Left lung (tissue), 10 donors: ENCODE measurements around the gene TCERG1L. TPM values are rescaled to one million over a fixed set of nuclear protein-coding genes. Genes with fewer than 3 reads are reported as not detected.

Source experiments
- ATAC-seq: fragments of 200-7000 bp; cut with Tn5 transposase; one replicate; pipeline ENCODE4 v1.9.1; 2020; ENCODE audit warnings: moderate library complexity
- DNase-seq, 4 donors: peaks; one replicate each; pipeline ENCODE4 v3.0.0-alpha.2; 2013 to 2020
- H3K27ac ChIP-seq, 2 donors: fragments of 200-600 bp; sonication (generic) in 1 of 2; one replicate each; pipeline versions ENCODE4 v1.5.0 to v1.8.0; 2020 to 2021
- H3K27me3 ChIP-seq, 2 donors: fragments of 200-600 bp; sonication (generic) in 1 of 2; one replicate each; pipeline versions ENCODE4 v1.5.0 to v1.8.0; 2020 to 2021
- H3K36me3 ChIP-seq, 2 donors: fragments of 200-600 bp; sonication (generic) in 1 of 2; one replicate each; pipeline versions ENCODE4 v1.5.0 to v1.8.0; 2020 to 2021
- H3K4me1 ChIP-seq, 2 donors: fragments of 200-600 bp; one replicate each; pipeline ENCODE4 v1.8.0; 2021
- H3K4me3 ChIP-seq, 2 donors: fragments of 200-600 bp; sonication (generic) in 1 of 2; one replicate each; pipeline versions ENCODE4 v1.5.0 to v1.8.0; 2020 to 2021; ENCODE audit warnings: mild to moderate bottlenecking in 1 of 2
- H3K9me3 ChIP-seq, 2 donors: fragments of 200-600 bp; sonication (generic) in 1 of 2; one replicate each; pipeline versions ENCODE4 v1.5.0 to v1.8.0; 2020 to 2021
- CTCF ChIP-seq, 2 donors: fragments of 200-600 bp; sonication (generic) in 1 of 2; IDR thresholded peaks; one replicate each; pipeline versions ENCODE4 v1.5.0 to v1.8.0; 2021; ENCODE audit warnings: antibody characterized with exemption in 2 of 2
- intact Hi-C, 2 donors: fragments of 100-400 bp; cut with DNase I; formaldehyde crosslinking; loops; one replicate each; pipeline versions ENCODE4 v1.11.2 to v1.14.2; 2022
- polyA plus RNA-seq, 6 donors: library from polyadenylated mRNA; unstranded; fragments of 120-200 nt; gene quantifications; one replicate each; pipeline ENCODE4 v1.2.1, GENCODE V29; 2013; ENCODE audit not compliant: insufficient read length in 6 of 6
- total RNA-seq, 2 donors: library from RNA; stranded (reverse); fragmentation: NEBNext Ultra II Directional; extraction: Animal tissue kit (Norgen Biotek cat#: 25700); gene quantifications; one replicate each; pipeline ENCODE4 v1.2.1, GENCODE V29; 2021
- donor health status: DM: no; HTN: yes; CAD: no.
- donor health status: DM: no; HTN: no; CAD: no.

Gene TCERG1L
- total and polyA plus RNA-seq, 8 donors: 0.35 to 0.72 (median 0.48) TPM; not detected in 2

DNA sequence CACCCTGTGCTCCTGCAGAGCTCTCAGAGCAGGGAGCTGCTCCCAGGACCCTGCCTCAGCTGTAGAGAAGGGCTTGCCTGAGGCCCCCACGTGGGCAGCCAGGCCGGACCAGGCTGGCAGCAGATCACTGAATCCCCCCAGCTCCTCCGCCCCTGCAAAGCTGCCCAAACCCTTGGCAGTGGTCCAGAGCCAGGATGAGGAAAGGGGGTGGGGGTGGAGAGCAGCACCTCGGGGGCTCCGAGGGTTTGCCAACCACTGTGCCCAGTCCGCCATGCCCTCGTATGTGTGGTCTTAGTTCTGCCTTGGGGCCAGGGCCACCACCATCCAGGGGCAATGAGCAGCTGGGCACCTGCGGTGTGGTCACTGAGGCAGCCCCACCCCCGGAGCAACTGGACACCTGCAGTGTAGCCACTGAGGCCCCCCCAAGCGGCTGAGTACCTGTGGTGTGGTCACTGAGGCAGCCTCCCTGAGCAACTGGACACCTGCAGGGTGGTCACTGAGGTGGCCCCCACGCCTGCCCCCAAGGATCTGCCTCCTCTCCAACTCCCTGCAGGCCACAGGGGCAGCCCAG, 90.8 kb downstream of the TCERG1L start:
- ATAC-seq (no peak), DNase-seq (peak in 2 of 4 donors; percentile 27 to 60)
- no peak overlapping the region for H3K27ac ChIP-seq
- H3K4me1 ChIP-seq: no peaks in the 10 kb centered on the region
- H3K27me3 ChIP-seq: peaks cover 0 to 32% of the 10 kb centered on the region in 2 donors
- intact Hi-C loops: no loop called here
- H3K36me3 ChIP-seq: no peaks in the 10 kb centered on the region
- H3K9me3 ChIP-seq: no peaks in the 10 kb centered on the region
- no peak overlapping the region for H3K4me3 ChIP-seq
- no peak for TF ChIP-seq CTCF (IDR thresholded peaks at IDR 0.05)

DNA sequence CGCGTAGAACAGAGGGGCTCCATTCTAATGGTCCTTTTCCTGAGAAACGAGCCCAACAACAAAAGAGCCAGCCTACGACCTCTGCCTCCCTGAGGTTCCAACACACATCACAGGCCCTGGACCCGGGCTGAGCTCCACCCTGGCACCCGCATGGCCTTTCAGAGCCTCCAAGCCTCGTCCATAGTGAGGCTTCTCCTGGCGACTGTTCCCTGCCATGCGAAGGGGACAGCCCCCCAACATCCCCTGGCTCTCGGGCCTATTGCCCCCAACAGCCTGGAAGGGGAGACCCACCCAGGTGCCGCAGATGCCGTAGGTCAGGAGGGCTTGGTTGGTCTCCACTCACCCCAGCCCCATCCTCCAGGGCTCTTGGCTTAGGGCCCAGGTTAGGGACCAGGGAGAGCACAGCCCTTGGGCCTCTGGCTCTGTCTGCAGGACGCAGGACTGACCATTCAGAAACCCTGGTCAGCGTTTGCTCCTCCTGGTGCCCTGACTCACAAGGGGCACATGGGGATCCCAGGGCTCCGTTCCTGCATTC, 91.5 kb downstream of the TCERG1L start:
- intact Hi-C loops: no loop called here
- Histone ChIP-seq H3K27ac (no peak overlapping the region), H3K4me3 (no peak overlapping the region), H3K36me3 (no peaks in the 10 kb centered on the region), H3K27me3 (peaks cover 0 to 32% of the 10 kb centered on the region in 2 donors), H3K4me1 (no peaks in the 10 kb centered on the region), H3K9me3 (no peaks in the 10 kb centered on the region)
- ATAC-seq: no peak
- peak in 2 of 4 donors; percentile 11 to 51 for DNase-seq
- TF ChIP-seq CTCF (IDR thresholded peaks at IDR 0.05): no peak

GRCh38 chr10:131219584-131219886, 92.0 kb downstream of the TCERG1L start:
- H3K36me3 ChIP-seq: no peaks in the 10 kb centered on the region
- no peaks in the 10 kb centered on the region for H3K4me1 ChIP-seq
- DNase-seq (no peak), ATAC-seq (no peak)
- no peak overlapping the region for H3K27ac ChIP-seq
- H3K9me3 ChIP-seq: no peaks in the 10 kb centered on the region
- no peak overlapping the region for H3K4me3 ChIP-seq
- TF ChIP-seq CTCF (IDR thresholded peaks at IDR 0.05): no peak
- intact Hi-C loops: no loop called here
- H3K27me3 ChIP-seq: peaks cover 0 to 32% of the 10 kb centered on the region in 2 donors

DNA sequence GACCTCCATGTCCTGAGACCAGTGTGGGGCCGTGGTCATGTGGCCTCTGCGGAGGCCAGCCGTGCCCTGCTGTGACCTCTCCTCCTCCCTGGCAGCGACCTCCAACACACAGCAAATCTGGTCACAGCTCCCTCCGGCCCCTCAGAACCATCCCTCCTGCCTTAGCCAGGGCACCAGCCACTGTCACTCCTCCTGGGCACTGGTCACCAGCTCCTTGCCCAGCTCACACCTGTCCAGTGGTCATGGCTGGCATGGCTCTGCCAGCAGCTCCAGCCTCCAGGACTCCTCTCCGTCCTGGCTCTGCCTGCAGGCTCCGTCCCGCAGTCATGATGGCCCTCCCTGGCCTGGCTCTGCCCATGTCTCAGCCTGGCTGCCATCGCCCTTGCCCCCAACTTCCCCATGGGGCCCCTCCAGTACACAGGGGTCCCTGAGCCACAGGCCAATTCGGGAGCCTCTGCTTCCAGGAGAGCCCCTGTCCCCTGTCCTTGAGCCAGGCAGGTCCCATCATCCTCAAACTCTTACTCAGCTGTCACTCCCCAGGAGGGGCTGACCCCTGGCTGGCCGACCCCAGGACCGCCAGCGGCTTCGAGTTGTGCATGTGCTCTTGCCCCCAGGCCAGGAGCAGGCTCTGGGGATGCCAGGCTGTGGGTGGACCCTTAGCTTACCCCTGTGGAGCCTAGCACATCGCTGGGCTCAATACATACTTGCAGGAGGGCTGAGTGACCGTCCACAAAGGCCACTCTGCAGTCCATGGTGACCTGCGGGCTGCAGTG, 92.5 kb downstream of the TCERG1L start:
- Histone ChIP-seq H3K4me1 (no peaks in the 10 kb centered on the region), H3K27ac (no peak overlapping the region), H3K4me3 (no peak overlapping the region), H3K27me3 (peaks cover 0 to 32% of the 10 kb centered on the region in 2 donors), H3K9me3 (no peaks in the 10 kb centered on the region), H3K36me3 (no peaks in the 10 kb centered on the region)
- peak in 2 of 4 donors; percentile 22 to 60 for DNase-seq
- no peak for TF ChIP-seq CTCF (IDR thresholded peaks at IDR 0.05)
- intact Hi-C loops: no loop called here
- no peak for ATAC-seq

GRCh38 chr10:131216681-131217230, 94.8 kb downstream of the TCERG1L start:
- intact Hi-C loops: no loop called here
- ATAC-seq: no peak
- DNase-seq: peak in 1 of 4 donors; percentile 45

More at GRCh38 chr10:131216681-131217230, 94.8 kb downstream of the TCERG1L start:
- H3K27ac ChIP-seq: no peak overlapping the region
- H3K36me3 ChIP-seq: no peaks in the 10 kb centered on the region
- H3K27me3 ChIP-seq: peaks cover 0 to 22% of the 10 kb centered on the region in 2 donors
- H3K9me3 ChIP-seq: no peaks in the 10 kb centered on the region
- H3K4me1 ChIP-seq: no peaks in the 10 kb centered on the region
- no peak overlapping the region for H3K4me3 ChIP-seq
- TF ChIP-seq CTCF (IDR thresholded peaks at IDR 0.05): no peak
